IMR-90 (cell line): ENCODE data around the gene NTM.

Source experiments
- FOS ChIP-seq: fragments of 150-350 bp; IDR thresholded peaks from 2 replicates; pipeline ENCODE4 v1.6.1; 2016; ENCODE audit warnings: low read depth, low read length
- MAZ ChIP-seq: IDR thresholded peaks from 2 replicates; pipeline ENCODE4 v1.6.1; 2012; ENCODE audit warnings: low read depth, mild to moderate bottlenecking, low read length, improper control_type of control experiment, moderate library complexity, borderline replicate concordance
- MXI1 ChIP-seq: IDR thresholded peaks from 2 replicates; pipeline ENCODE4 v1.6.1; 2012; ENCODE audit warnings: low read depth, mild to moderate bottlenecking, low read length, moderate library complexity, borderline replicate concordance
- POLR2A ChIP-seq: IDR thresholded peaks from 2 replicates; pipeline ENCODE4 v1.6.1; 2012; ENCODE audit warnings: mild to moderate bottlenecking, low read depth, low read length
- RCOR1 ChIP-seq: IDR thresholded peaks from 2 replicates; pipeline ENCODE4 v1.6.1; 2012; ENCODE audit warnings: mild to moderate bottlenecking, low read length, improper control_type of control experiment; ENCODE audit not compliant: insufficient replicate concordance
- TF ChIP-seq, protein P1 (sequence below): conservative IDR thresholded peaks from 2 replicates; pipeline ENCODE4 v1.5.1; 2012; ENCODE audit warnings: mild to moderate bottlenecking, low read depth, low read length, improper control_type of control experiment

DNA sequence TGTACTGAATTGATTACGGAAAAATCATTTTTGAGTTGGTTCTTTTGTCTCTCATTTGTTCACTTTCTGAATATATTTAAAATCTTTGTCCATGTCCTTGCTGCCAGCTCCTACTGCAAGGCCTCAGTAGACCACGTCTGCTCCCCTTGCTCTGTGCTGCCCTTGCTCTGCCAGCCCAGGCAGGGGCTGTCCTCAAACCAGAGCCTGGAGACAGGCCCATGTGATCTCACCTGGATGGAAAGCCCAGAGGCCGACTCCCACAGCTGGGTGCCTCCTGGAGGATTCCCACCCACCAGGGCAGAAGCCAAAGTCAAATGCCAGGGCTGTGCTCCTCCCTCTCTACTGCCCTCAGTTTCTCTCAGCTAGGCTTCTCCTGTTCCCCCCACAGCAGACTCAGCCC is 141.8 kb downstream of the NTM start:
- no peak for TF ChIP-seq FOS
- TF ChIP-seq, protein P1, sequence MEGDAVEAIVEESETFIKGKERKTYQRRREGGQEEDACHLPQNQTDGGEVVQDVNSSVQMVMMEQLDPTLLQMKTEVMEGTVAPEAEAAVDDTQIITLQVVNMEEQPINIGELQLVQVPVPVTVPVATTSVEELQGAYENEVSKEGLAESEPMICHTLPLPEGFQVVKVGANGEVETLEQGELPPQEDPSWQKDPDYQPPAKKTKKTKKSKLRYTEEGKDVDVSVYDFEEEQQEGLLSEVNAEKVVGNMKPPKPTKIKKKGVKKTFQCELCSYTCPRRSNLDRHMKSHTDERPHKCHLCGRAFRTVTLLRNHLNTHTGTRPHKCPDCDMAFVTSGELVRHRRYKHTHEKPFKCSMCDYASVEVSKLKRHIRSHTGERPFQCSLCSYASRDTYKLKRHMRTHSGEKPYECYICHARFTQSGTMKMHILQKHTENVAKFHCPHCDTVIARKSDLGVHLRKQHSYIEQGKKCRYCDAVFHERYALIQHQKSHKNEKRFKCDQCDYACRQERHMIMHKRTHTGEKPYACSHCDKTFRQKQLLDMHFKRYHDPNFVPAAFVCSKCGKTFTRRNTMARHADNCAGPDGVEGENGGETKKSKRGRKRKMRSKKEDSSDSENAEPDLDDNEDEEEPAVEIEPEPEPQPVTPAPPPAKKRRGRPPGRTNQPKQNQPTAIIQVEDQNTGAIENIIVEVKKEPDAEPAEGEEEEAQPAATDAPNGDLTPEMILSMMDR: no peak
- no peak for TF ChIP-seq MXI1
- no peak for TF ChIP-seq RCOR1
- TF ChIP-seq POLR2A: no peak
- no peak for TF ChIP-seq MAZ
